Measurements from ENCODE around the gene PDGFRA. TPM values are rescaled to one million over a fixed set of nuclear protein-coding genes. Genes with fewer than 3 reads are reported as not detected.
A peak's percentile ranks its signal among the peaks of the same experiment; 100 is the strongest.

The PDGFRA gene
- total RNA-seq (100 to 1,000 TPM in 1 of 2 donors, 10 to 100 TPM in 1; 50.3 to 104 TPM), polyA plus RNA-seq (ENCODE audit: insufficient read length in 6 of 6) (100 to 1,000 TPM; 104 to 151 (median 123) TPM)
- long read RNA-seq, donor 1, full-length matches to known transcripts, result 7 of 39 reads
- long read RNA-seq, donor 1, partial matches to known transcripts, result 32 of 39 reads
- long read RNA-seq, donor 1, other reads (novel, unspliced or antisense), result 0 of 39 reads
- long read RNA-seq, donor 2, full-length matches to known transcripts, result 8 of 32 reads
- long read RNA-seq, donor 2, partial matches to known transcripts, result 24 of 32 reads
- long read RNA-seq, donor 2, other reads (novel, unspliced or antisense), result 0 of 32 reads
- long read RNA-seq, donor 3, full-length matches to known transcripts, result 9 of 158 reads
- long read RNA-seq, donor 3, partial matches to known transcripts, result 149 of 158 reads
- long read RNA-seq, donor 3, other reads (novel, unspliced or antisense), result 0 of 158 reads
- long read RNA-seq, donor 4, partial matches to known transcripts, result 8 of 9 reads
- long read RNA-seq, donor 4, other reads (novel, unspliced or antisense), result 1 of 9 reads
- long read RNA-seq, donor 5, full-length matches to known transcripts, result 11 of 11 reads
- long read RNA-seq, donor 5, partial matches to known transcripts, result 0 of 11 reads
- long read RNA-seq, donor 5, other reads (novel, unspliced or antisense), result 0 of 11 reads
- long read RNA-seq, donor 6, full-length matches to known transcripts, result 8 of 8 reads
- long read RNA-seq, donor 6, partial matches to known transcripts, result 0 of 8 reads
- long read RNA-seq, donor 6, other reads (novel, unspliced or antisense), result 0 of 8 reads
- long read RNA-seq, donor 7, full-length matches to known transcripts, result 6 of 6 reads
- long read RNA-seq, donor 7, partial matches to known transcripts, result 0 of 6 reads
- long read RNA-seq, donor 7, other reads (novel, unspliced or antisense), result 0 of 6 reads
- long read RNA-seq, donor 8, full-length matches to known transcripts, result 4 of 4 reads
- long read RNA-seq, donor 8, partial matches to known transcripts, result 0 of 4 reads
- long read RNA-seq, donor 8, other reads (novel, unspliced or antisense), result 0 of 4 reads
- long read RNA-seq, donor 9, full-length matches to known transcripts, result 1 of 1 reads
- long read RNA-seq, donor 9, partial matches to known transcripts, result 0 of 1 reads
- long read RNA-seq, donor 9, other reads (novel, unspliced or antisense), result 0 of 1 reads
- long read RNA-seq, donor 10, partial matches to known transcripts, result 3 of 4 reads
- long read RNA-seq, donor 10, other reads (novel, unspliced or antisense), result 1 of 4 reads
- long read RNA-seq, donor 11, full-length matches to known transcripts, result 8 of 279 reads
- long read RNA-seq, donor 11, partial matches to known transcripts, result 271 of 279 reads
- long read RNA-seq, donor 11, other reads (novel, unspliced or antisense), result 0 of 279 reads
- long read RNA-seq, donor 12, full-length matches to known transcripts, result 7 of 102 reads
- long read RNA-seq, donor 12, partial matches to known transcripts, result 95 of 102 reads
- long read RNA-seq, donor 12, other reads (novel, unspliced or antisense), result 0 of 102 reads

DNA sequence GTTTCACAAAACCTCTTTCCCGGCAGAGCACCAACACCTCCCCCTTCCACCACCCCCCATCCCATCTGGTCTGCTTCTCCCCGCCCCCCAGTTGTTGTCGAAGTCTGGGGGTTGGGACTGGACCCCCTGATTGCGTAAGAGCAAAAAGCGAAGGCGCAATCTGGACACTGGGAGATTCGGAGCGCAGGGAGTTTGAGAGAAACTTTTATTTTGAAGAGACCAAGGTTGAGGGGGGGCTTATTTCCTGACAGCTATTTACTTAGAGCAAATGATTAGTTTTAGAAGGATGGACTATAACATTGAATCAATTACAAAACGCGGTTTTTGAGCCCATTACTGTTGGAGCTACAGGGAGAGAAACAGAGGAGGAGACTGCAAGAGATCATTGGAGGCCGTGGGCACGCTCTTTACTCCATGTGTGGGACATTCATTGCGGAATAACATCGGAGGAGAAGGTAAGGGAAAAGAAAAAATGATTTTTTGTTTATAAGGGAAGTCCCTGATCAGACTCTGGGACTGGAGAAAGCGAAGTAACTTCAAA lies at the start of gene PDGFRA:
Gene PDGFRA (plus strand): TSS at position 333 of the 541 bp plus-strand sequence. CDS start 29,476 bp downstream, outside the sequence.
- peaks cover 4 to 67% of the 10 kb centered on the region in 2 donors for H3K4me1 ChIP-seq
- DNase-seq, result peak in 3 of 4 donors; percentile 67 to 96 (median 92)
- TF ChIP-seq, protein P1, sequence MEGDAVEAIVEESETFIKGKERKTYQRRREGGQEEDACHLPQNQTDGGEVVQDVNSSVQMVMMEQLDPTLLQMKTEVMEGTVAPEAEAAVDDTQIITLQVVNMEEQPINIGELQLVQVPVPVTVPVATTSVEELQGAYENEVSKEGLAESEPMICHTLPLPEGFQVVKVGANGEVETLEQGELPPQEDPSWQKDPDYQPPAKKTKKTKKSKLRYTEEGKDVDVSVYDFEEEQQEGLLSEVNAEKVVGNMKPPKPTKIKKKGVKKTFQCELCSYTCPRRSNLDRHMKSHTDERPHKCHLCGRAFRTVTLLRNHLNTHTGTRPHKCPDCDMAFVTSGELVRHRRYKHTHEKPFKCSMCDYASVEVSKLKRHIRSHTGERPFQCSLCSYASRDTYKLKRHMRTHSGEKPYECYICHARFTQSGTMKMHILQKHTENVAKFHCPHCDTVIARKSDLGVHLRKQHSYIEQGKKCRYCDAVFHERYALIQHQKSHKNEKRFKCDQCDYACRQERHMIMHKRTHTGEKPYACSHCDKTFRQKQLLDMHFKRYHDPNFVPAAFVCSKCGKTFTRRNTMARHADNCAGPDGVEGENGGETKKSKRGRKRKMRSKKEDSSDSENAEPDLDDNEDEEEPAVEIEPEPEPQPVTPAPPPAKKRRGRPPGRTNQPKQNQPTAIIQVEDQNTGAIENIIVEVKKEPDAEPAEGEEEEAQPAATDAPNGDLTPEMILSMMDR (IDR thresholded peaks at IDR 0.05), result no peak
- H3K27me3 ChIP-seq, result peaks cover 85 to 100% of the 10 kb centered on the region in 2 donors
- H3K36me3 ChIP-seq, result no peaks in the 10 kb centered on the region
- peak; percentile 7 for ATAC-seq
- H3K9me3 ChIP-seq, result no peaks in the 10 kb centered on the region
- intact Hi-C loops (cut with DNase I), result loop anchor here in 1 of 2 donors (5.0 kb wide), 1 partner anchor 322 kb away; no protein-coding TSS in a partner anchor
- peak within 1 kb of the TSS; percentile 49 to 72 for H3K27ac ChIP-seq
- peak within 1 kb of the TSS; percentile 28 to 48 for H3K4me3 ChIP-seq

- intact Hi-C loops (cut with DNase I), result no loop called here
- TF ChIP-seq, protein P1 (IDR thresholded peaks at IDR 0.05), result no peak
- ATAC-seq, result no peak
- DNase-seq, result no peak
- Histone ChIP-seq H3K9me3 (no peaks in the 10 kb centered on the region), H3K27ac (no peak overlapping the region), H3K36me3 (no peaks in the 10 kb centered on the region), H3K4me1 (no peaks in the 10 kb centered on the region), H3K4me3 (no peak overlapping the region), H3K27me3 (no peaks in the 10 kb centered on the region)
Measured at GRCh38 chr4:54184581-54184980, 44.5 kb upstream of the PDGFRA start.

DNA sequence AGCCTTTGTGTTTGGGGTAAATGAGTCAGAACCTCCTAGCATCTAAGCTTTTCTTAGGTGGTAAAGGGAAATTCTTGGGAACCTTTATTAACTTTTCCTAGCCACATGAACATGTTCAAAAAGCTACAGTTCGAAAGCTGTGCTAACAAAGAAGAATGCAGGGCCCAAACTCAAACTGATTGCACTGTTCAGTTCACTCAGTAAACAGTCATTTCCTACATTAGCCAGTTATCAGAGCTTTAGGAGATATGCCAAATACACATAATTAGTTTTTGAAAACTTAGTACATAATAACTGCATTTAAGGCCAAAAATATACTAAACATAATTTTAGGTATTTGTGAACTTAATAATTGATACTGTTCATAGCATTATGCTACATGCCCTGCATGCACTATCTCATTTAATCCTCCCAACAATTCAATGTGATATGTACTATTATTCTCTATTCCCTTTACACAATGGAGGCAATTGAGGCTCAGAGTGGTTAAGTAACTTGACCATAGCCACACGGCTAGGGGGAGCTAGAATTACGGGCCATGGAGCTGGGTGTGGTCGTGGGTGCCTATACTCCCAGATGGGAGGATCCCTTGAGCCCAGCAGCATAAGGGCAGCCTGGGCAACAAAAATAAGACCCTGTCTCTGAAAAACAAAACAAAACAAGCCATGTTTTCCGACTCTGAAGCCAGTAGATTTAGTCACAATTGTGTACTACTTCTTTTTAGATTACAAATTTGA lies 43.9 kb upstream of the PDGFRA start:
- no peaks in the 10 kb centered on the region for H3K27me3 ChIP-seq
- no peak for ATAC-seq
- no peaks in the 10 kb centered on the region for H3K4me1 ChIP-seq
- no peaks in the 10 kb centered on the region for H3K36me3 ChIP-seq
- TF ChIP-seq, protein P1 (IDR thresholded peaks at IDR 0.05), result no peak
- H3K9me3 ChIP-seq, result no peaks in the 10 kb centered on the region
- H3K27ac ChIP-seq, result no peak overlapping the region
- no peak overlapping the region for H3K4me3 ChIP-seq
- DNase-seq, result peak in 1 of 4 donors; percentile 21
- intact Hi-C loops (cut with DNase I), result no loop called here

DNA sequence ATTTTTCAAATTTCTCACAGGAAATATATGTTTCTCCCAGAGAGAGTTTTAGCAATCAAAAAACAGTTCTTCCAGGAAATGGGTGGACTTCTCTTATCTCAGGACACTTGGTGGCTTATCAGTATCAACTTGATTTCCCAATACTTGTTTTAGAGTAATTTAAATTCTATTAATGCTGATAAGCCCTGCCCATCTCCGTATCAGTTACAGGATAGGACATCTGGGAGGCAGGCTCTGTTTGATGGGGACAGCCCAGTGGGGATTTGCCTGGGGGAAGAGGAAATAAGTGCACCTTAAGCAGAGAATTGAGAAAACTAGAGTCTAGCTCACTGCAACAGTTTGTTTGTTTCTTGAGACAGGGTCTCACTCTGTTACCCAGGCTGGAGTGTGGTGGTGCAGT lies 43.2 kb upstream of the PDGFRA start:
- Histone ChIP-seq H3K36me3 (no peaks in the 10 kb centered on the region), H3K4me1 (no peaks in the 10 kb centered on the region), H3K4me3 (no peak overlapping the region), H3K27ac (no peak overlapping the region), H3K9me3 (no peaks in the 10 kb centered on the region), H3K27me3 (no peaks in the 10 kb centered on the region)
- ATAC-seq (no peak), DNase-seq (no peak)
- TF ChIP-seq, protein P1 (IDR thresholded peaks at IDR 0.05), result no peak
- intact Hi-C loops (cut with DNase I), result no loop called here
